ENCODE results near the gene CES2. TPM values are rescaled to one million over a fixed set of nuclear protein-coding genes. Genes with fewer than 3 reads are reported as not detected.

Gene CES2
- total and polyA plus RNA-seq, 9 of the 15 experiments (the other 6 are each of a cell fraction or from before 2014, with no cell fraction given) = 2.2 to 37.9 (median 24.4) TPM

GRCh38 chr16:66899945-66900710 is 35.2 kb upstream of the CES2 start (continued):
- TF ChIP-seq ZBTB49 (CRISPR knock-in tag; IDR thresholded peaks at IDR 0.05; ENCODE audit: borderline replicate concordance) (no peak), CBX8 (IDR thresholded peaks at IDR 0.05; ENCODE audit: borderline replicate concordance, extremely low read depth, low read depth, low read length, poor library complexity, severe bottlenecking) (no peak), U2AF1 (optimal IDR thresholded peaks at IDR 0.05; ENCODE audit: low read depth, low read length) (no peak), CXXC5 (CRISPR knock-in tag; IDR thresholded peaks at IDR 0.05) (no peak; the same call in 1 of the 2 replicates), CTBP1 (IDR thresholded peaks at IDR 0.05; ENCODE audit: borderline replicate concordance) (peak; percentile 27; the same call in 1 of the 2 replicates), SP1 (CRISPR knock-in tag; IDR thresholded peaks at IDR 0.05) (peak; percentile 60; the same call in 1 of the 2 replicates), ZNF584 (CRISPR knock-in tag; IDR thresholded peaks at IDR 0.05; ENCODE audit: low read depth) (0 out of 2 replicates have a peak, but pooled peaks have one; percentile 20), ATF1 (CRISPR knock-in tag; IDR thresholded peaks at IDR 0.05) (no peak), ATF1 (tag; IDR thresholded peaks at IDR 0.05) (peak; percentile 61; the same call in 1 of the 2 replicates), PREB (CRISPR knock-in tag; IDR thresholded peaks at IDR 0.05) (peak; percentile 43; the same call in 1 of the 2 replicates), NCOA1 (IDR thresholded peaks at IDR 0.05; ENCODE audit: low read depth) (peak; percentile 61), MYNN (IDR thresholded peaks at IDR 0.05) (peak; percentile 72), MYNN (CRISPR knock-in tag; IDR thresholded peaks at IDR 0.05) (no peak), MTA1 (IDR thresholded peaks at IDR 0.05; ENCODE audit: borderline replicate concordance) (0 out of 2 replicates have a peak, but pooled peaks have one; percentile 23), NR2C1 (IDR thresholded peaks at IDR 0.05) (peak; percentile 72), NR2C1 (tag; IDR thresholded peaks at IDR 0.05) (peak; percentile 79), RBM17 (IDR thresholded peaks at IDR 0.05; ENCODE audit: borderline replicate concordance, low read depth, low read length) (no peak), DLX4 (CRISPR knock-in tag; IDR thresholded peaks at IDR 0.05) (no peak), RBFOX2 (IDR thresholded peaks at IDR 0.05; ENCODE audit: low read depth, low read length) (peak; percentile 78), ZBTB1 (CRISPR knock-in tag; IDR thresholded peaks at IDR 0.05; ENCODE audit: borderline replicate concordance, low read depth) (no peak), RHOXF2B (CRISPR knock-in tag; conservative IDR thresholded peaks at IDR 0.05) (no peak), ATF7 (IDR thresholded peaks at IDR 0.05) (peak; percentile 98), ZNF75A (CRISPR knock-in tag; IDR thresholded peaks at IDR 0.05) (no peak), BHLHE40 (IDR thresholded peaks at IDR 0.05; ENCODE audit: low read length) (peak; percentile 97)
- TF ChIP-seq, protein P1, sequence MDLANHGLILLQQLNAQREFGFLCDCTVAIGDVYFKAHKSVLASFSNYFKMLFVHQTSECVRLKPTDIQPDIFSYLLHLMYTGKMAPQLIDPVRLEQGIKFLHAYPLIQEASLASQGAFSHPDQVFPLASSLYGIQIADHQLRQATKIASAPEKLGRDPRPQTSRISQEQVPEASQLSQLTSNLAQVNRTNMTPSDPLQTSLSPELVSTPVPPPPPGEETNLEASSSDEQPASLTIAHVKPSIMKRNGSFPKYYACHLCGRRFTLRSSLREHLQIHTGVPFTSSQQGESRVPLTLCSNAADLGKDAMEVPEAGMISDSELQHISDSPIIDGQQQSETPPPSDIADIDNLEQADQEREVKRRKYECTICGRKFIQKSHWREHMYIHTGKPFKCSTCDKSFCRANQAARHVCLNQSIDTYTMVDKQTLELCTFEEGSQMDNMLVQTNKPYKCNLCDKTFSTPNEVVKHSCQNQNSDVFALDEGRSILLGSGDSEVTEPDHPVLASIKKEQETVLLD (IDR thresholded peaks at IDR 0.05) = no peak; the same call in 1 of the 2 replicates
